ENCODE measurements around the gene OR6K6.

OR6K6 gene

GRCh38 chr1:158801396-158801795, 46.9 kb downstream of the OR6K6 start:
- no peak for DNase-seq (ENCODE audit: low read depth, low spot score)

DNA sequence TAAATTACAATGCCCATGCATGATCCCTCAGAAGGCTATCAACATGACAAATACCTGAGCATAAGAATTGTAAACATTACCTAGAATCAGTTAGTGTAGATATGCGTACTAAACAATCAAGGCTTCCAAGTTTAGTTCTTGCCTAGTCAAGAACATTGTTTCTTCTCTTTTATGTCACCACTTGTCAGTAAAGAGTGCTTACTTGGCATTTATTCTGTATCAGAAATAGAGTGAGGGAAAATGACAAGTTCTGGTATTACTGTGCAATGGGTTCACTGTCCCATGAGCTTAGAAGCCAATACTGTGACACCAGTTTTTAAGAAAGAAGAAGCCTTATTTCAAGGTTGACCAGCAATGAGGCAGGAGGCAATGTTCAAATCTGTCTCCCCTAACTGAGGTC, 49.2 kb downstream of the OR6K6 start:
- no peak for DNase-seq (ENCODE audit: low read depth, low spot score)
